GM21717 (cell line): Measurements from ENCODE around the gene APC.
"Not testable (repeated sequence)": the region's sequence is repeated elsewhere in the genome, so short reads cannot be mapped to it uniquely, and the experiment has no call there.

Source experiments
- ATAC-seq: cut with Tn5 transposase; IDR thresholded peaks from one replicate; pipeline ENCODE4 v1.9.1; 2021; ENCODE audit warnings: mild to moderate bottlenecking, moderate library complexity; ENCODE audit not compliant: unreplicated experiment

Gene APC

GRCh38 chr5:112848116-112848811 lies 110.6 kb downstream of the APC start:
- peak; percentile 100 for ATAC-seq

- ATAC-seq: no peak
Measured at GRCh38 chr5:112849912-112850311, 112.2 kb downstream of the APC start.

GRCh38 chr5:112854651-112855050 lies 117.0 kb downstream of the APC start:
- no peak for ATAC-seq

- no peak for ATAC-seq
Measured at GRCh38 chr5:112857866-112858265, 120.2 kb downstream of the APC start.

- ATAC-seq: not testable (repeated sequence)
Measured at GRCh38 chr5:112860571-112860928, 122.9 kb downstream of the APC start.

GRCh38 chr5:112860929-112861637 lies 123.4 kb downstream of the APC start, which contains the start of gene SRP19:
Gene SRP19, plus strand, starts transcription at chr5:112861287. Its CDS starts 90 bp downstream, at chr5:112861377.
- ATAC-seq: peak; percentile 98

GRCh38 chr5:112861638-112861985 lies 123.9 kb downstream of the APC start:
- ATAC-seq: no peak

- ATAC-seq: no peak
Measured at GRCh38 chr5:112862085-112862484, 124.4 kb downstream of the APC start.

- no peak for ATAC-seq
Measured at GRCh38 chr5:112863549-112863948, 125.9 kb downstream of the APC start.

GRCh38 chr5:112865128-112865527 lies 127.4 kb downstream of the APC start:
- no peak for ATAC-seq

GRCh38 chr5:112866739-112867138 lies 129.1 kb downstream of the APC start:
- ATAC-seq: no peak

- ATAC-seq: no peak
Measured at GRCh38 chr5:112867411-112867810, 129.7 kb downstream of the APC start.

- ATAC-seq: peak; percentile 87
Measured at GRCh38 chr5:112869948-112870347, 132.3 kb downstream of the APC start.

GRCh38 chr5:112870966-112871365 lies 133.3 kb downstream of the APC start:
- ATAC-seq: no peak

- ATAC-seq: no peak
Measured at GRCh38 chr5:112876362-112876761, 138.7 kb downstream of the APC start.

- ATAC-seq: no peak
Measured at GRCh38 chr5:112878101-112878500, 140.4 kb downstream of the APC start.

- ATAC-seq: peak; percentile 73
Measured at GRCh38 chr5:112878760-112879159, 141.1 kb downstream of the APC start.

- no peak for ATAC-seq
Measured at GRCh38 chr5:112880219-112880964, 142.7 kb downstream of the APC start.

GRCh38 chr5:112883192-112883591 lies 145.5 kb downstream of the APC start:
- no peak for ATAC-seq

GRCh38 chr5:112885001-112885400 lies 147.3 kb downstream of the APC start:
- ATAC-seq: no peak

GRCh38 chr5:112886975-112887374 lies 149.3 kb downstream of the APC start:
- ATAC-seq: no peak

- not testable (repeated sequence) for ATAC-seq
Measured at GRCh38 chr5:112892066-112892465, 154.4 kb downstream of the APC start.
